Measurements from ENCODE around the gene MNX1.

MNX1 gene

DNA sequence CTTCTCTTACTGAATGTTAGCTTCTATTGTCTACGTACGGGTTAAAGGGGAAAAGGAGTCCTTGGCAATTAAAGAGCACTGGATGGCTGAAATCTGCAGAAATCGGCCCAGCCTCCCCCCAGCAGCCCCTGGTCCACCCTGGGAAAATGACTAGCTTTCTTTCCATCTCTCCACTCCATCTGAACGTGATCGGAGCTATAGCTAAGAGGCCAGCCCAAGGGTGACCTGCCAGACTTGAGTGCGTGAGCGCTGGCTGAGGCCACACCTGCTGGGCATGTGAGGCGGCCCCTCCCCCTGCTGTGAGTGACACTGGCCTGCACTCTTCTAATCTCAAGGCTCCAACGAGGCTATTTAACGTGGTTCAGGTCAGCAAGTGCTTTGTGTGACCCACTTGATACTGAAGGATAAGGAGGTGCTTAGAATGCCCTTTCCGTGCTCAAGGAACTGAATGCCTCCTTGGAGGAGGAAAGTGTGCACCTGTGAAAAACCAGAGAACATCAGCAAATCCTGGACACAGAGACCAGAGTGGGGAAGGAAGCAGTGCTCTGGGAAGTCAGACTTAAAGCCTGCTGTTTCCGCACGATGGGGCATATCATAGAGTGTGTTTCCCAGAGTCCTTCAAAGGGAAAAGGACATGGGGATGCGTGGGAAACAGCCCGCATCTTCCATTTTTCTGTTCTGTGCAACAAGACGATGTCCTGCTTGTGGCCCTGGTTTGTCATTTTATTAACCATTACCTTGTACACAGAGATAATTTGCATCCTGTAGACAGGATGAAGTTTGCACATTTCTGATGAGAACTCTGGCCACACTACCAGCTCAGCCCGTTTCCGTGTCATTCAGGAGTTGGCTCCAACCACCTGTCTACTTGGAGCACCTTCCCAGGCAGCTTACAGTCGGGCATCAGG, 12.5 kb upstream of the MNX1 start:
- no peak for DNase-seq (ENCODE audit: extremely low read depth, low read depth)
- no peak for TF ChIP-seq CTCF (IDR thresholded peaks at IDR 0.05; ENCODE audit: low read depth, low read length)

DNA sequence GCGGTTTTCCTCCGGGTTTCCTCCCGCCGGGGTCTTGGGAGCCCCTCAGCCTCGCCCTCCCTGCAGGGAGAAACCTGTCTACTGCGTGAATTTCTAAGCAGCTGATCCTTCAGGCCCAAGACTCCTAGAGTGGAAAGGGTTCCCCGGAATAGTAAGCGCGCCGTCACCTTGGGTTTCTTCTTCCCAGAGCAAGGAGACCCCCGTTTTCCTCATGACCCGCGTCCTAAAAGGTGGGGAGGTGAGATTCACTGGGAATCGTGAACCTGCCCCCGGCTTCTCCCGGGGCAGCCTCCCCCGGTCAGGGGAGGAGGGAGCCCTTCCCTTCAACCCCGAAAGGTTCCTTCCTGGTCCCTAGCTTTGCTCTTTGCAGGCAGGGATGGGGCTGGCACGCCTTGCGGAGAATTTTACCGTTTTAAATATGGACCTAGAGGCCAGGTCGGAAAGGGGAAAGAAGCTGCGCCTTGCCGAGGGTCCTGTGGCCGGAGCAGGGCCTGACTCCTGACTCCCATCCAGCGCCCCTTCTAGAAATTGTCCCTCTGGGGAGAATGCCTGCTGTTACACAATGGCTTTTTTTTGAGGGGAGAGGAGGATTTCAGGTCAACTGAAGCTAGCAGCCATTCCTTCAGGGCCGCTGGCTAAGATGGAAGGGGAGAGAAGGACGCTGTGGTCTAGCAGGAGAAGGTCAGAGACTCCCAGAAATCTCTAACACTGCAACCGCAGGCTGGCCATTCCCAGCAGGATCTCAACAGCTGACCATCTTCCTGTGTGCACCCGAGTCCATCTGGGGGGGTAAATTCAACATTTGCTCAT, 11.6 kb upstream of the MNX1 start:
- no peak for DNase-seq (ENCODE audit: extremely low read depth, low read depth)
- no peak for TF ChIP-seq CTCF (IDR thresholded peaks at IDR 0.05; ENCODE audit: low read depth, low read length)

GRCh38 chr7:157021071-157021870, 10.8 kb upstream of the MNX1 start:
- DNase-seq (ENCODE audit: extremely low read depth, low read depth) = no peak
- no peak for TF ChIP-seq CTCF (IDR thresholded peaks at IDR 0.05; ENCODE audit: low read depth, low read length)

DNA sequence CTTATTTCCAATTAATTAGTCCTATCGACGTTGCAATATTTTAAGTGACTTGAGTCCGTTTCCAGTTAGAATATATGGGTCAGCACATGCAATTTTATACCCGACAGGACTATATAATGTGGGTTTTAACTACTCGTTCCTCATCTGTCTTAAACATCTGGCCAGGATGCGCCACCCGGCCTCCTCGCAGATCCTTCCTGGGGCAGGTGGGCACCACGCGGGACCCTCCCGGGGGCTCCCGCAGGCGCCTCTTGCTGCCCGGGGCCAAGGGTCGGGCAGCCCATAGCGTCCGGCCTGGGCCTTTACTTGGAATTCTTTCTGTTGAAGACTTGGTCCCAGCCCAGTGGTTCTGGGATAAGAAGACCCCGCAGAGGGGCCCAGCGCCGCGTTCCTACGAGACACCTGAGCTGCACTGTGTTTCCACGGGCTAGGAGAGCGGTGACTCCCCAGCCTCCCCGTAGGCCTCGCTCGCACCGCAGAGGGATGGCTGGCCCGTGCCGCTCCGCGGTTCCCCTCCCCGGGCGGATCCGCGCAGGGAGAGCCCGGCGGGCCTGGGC, 10.1 kb upstream of the MNX1 start:
- no peak for DNase-seq (ENCODE audit: extremely low read depth, low read depth)
- no peak for TF ChIP-seq CTCF (IDR thresholded peaks at IDR 0.05; ENCODE audit: low read depth, low read length)

DNA sequence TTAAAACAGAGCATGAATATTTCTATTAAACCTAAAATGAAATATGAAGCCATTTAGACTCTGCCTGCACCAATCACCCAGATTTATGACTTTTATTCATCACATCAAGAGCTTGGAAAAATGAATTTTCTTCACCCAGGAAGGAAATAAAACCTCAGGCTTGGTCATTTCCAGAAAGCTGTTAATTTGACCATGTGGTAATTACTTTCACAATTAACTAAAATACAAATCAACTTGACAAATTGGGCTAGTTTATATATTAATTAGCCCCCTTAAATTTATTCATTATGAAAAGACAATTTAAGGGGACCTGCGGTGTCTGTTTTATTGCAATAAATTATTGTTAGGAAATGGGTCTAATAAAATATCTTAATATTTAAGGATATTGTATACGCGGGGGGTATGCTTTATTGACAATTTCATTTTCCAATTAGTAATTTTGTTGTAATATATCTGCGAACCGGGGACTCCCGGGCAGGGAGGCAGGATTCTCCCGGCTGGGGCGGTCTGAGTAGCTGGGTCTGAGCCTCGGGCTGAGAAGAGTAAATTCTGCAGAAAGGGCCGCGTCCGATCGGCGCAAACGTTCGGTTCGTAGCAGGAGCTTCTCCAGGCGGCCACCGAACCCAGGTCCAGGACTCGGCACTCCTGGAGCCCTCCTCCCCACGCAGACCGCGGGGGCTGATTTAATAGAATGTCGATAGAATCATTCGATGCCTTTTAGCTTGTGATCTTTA, 9.4 kb upstream of the MNX1 start:
- TF ChIP-seq CTCF (IDR thresholded peaks at IDR 0.05; ENCODE audit: low read depth, low read length) = no peak
- DNase-seq (ENCODE audit: extremely low read depth, low read depth) = no peak

DNA sequence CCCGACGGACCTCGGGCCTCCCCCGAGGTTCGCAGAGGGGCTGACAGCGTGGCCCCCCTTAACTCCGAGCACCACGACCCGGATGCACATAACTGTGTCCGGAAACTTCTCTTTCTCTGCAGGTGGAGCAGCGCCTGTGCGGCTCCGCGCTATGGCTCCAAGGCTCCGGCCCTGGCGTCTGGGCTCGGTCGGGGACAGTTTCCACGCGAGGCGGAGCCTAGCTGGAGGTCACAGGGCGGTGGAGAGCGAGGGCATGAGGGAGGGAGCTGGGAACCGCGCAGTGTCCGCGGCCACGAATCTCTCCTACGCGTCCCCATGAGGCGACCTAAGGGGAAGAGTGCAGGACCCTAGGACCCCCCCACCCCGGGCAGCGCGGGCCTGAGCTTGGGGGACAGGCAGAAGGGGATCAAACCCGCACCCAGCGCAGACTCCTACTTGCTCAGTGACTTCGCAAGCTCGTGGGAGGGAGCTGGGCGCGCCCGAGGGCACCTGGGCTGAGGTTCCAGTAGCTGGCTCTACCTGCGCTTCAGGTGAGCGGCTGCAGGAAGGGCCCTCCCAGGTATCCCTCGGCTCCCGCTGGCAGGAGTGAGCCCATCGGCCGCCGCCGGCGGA, 8.6 kb upstream of the MNX1 start:
- TF ChIP-seq CTCF (IDR thresholded peaks at IDR 0.05; ENCODE audit: low read depth, low read length) = no peak
- no peak for DNase-seq (ENCODE audit: extremely low read depth, low read depth)

Measured in AG09319 (cell line).